ENCODE results near the gene SETD6. TPM values are rescaled to one million over a fixed set of nuclear protein-coding genes. Genes with fewer than 3 reads are reported as not detected.

The SETD6 gene
- total and polyA plus RNA-seq, 2 experiments from 2014 or later, result 39.7 to 54.0 TPM

GRCh38 chr16:58485184-58485887, 30.0 kb upstream of the SETD6 start:
- H3K9me3 Mint-ChIP-seq, result no peaks in the 10 kb centered on the region; the same call in 2 of the 3 replicates
- Histone ChIP-seq H3K27ac (ENCODE audit: low read depth) (no peak overlapping the region), H3K79me2 (replicated peaks; ENCODE audit: insufficient read depth) (no peaks in the 10 kb centered on the region), H3F3A (replicated peaks; ENCODE audit: low read depth) (no peaks in the 10 kb centered on the region), H2AFZ (no peak overlapping the region), H3K36me3 (ENCODE audit: insufficient read depth) (no peaks in the 10 kb centered on the region), H4K20me1 (replicated peaks; ENCODE audit: insufficient read depth) (no peaks in the 10 kb centered on the region), H3K27me3 (ENCODE audit: insufficient read depth) (no peaks in the 10 kb centered on the region), H3K4me3 (no peak overlapping the region), H3K9me2 (ENCODE audit: insufficient read depth) (no peaks in the 10 kb centered on the region), H3K4me2 (no peak overlapping the region), H3K4me1 (ENCODE audit: insufficient read depth) (no peaks in the 10 kb centered on the region)
- no peak for ATAC-seq
- H3K4me3 Mint-ChIP-seq, result no peak overlapping the region
- H3K36me3 Mint-ChIP-seq (ENCODE audit: low read depth), result no peaks in the 10 kb centered on the region
- peaks cover 4% of the 10 kb centered on the region for H3K27me3 Mint-ChIP-seq (ENCODE audit: insufficient read depth, low read depth, poor library complexity)
- DNase-seq (ENCODE audit: low spot score), result no peak
- H3K27ac Mint-ChIP-seq, result no peak overlapping the region
- H3K4me1 Mint-ChIP-seq, result peaks cover 7% of the 10 kb centered on the region
- TF ChIP-seq JUNB (IDR thresholded peaks at IDR 0.05; ENCODE audit: unreplicated experiment) (no peak), EZH2phosphoT487 (IDR thresholded peaks at IDR 0.05; ENCODE audit: unreplicated experiment) (no peak), NANOG (IDR thresholded peaks at IDR 0.05; ENCODE audit: borderline replicate concordance) (no peak), ZNF331 (CRISPR knock-in tag; IDR thresholded peaks at IDR 0.05; ENCODE audit: low read depth) (no peak), ZNF114 (CRISPR knock-in tag; IDR thresholded peaks at IDR 0.05) (no peak), CREB1 (CRISPR knock-in tag; IDR thresholded peaks at IDR 0.05; ENCODE audit: low read depth) (no peak), EZH2 (IDR thresholded peaks at IDR 0.05; ENCODE audit: low read depth, unreplicated experiment) (no peak)
- TF ChIP-seq, protein P1, sequence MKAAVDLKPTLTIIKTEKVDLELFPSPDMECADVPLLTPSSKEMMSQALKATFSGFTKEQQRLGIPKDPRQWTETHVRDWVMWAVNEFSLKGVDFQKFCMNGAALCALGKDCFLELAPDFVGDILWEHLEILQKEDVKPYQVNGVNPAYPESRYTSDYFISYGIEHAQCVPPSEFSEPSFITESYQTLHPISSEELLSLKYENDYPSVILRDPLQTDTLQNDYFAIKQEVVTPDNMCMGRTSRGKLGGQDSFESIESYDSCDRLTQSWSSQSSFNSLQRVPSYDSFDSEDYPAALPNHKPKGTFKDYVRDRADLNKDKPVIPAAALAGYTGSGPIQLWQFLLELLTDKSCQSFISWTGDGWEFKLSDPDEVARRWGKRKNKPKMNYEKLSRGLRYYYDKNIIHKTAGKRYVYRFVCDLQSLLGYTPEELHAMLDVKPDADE (IDR thresholded peaks at IDR 0.05), result no peak
- TF ChIP-seq, protein P2, sequence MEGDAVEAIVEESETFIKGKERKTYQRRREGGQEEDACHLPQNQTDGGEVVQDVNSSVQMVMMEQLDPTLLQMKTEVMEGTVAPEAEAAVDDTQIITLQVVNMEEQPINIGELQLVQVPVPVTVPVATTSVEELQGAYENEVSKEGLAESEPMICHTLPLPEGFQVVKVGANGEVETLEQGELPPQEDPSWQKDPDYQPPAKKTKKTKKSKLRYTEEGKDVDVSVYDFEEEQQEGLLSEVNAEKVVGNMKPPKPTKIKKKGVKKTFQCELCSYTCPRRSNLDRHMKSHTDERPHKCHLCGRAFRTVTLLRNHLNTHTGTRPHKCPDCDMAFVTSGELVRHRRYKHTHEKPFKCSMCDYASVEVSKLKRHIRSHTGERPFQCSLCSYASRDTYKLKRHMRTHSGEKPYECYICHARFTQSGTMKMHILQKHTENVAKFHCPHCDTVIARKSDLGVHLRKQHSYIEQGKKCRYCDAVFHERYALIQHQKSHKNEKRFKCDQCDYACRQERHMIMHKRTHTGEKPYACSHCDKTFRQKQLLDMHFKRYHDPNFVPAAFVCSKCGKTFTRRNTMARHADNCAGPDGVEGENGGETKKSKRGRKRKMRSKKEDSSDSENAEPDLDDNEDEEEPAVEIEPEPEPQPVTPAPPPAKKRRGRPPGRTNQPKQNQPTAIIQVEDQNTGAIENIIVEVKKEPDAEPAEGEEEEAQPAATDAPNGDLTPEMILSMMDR (conservative IDR thresholded peaks at IDR 0.05; ENCODE audit: low read depth in 2 of 2), result no peak

DNA sequence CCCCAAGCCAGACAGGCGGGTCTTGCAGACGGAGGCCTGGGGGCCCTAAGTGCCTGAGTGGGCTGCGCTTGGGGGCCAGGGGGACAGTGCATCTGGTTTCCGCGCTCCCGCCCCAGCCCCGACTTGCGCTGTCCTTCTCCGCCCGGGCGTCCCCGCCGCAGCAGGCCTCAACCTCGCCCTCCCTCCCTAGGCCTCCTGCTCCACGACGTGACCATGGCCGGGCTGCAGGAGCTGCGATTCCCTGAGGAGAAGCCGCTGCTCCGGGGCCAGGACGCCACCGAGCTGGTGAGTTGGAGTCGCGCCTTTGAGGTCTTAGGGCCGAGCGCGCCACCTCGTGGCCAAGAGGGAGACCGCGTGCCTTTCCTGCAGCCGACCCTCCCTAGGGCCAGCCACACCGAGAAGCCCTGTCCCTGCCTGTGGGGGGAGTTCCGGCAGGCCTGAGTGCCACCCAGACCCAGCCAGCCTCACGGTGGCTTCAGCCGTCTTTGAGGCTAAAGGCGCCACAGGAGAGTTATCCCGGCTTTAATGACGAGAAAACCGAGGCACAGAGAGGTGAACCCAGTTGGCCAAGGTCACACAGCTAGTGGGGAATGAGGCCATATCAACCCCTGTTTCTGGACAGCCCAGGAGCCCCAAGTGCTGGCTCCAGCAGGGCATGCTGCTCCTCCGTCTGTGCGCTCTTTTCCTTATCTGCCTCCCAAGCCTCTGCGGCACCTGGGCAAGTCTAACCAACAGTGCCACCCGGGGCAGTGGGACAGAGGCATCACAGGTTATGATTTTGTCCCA, 27.6 kb upstream of the SETD6 start:
- no peak overlapping the region for H3K27ac Mint-ChIP-seq
- H3K4me1 ChIP-seq (ENCODE audit: insufficient read depth), result no peaks in the 10 kb centered on the region; the same call in 1 of the 2 replicates
- H3F3A ChIP-seq (replicated peaks; ENCODE audit: low read depth), result no peaks in the 10 kb centered on the region
- H3K36me3 ChIP-seq (ENCODE audit: insufficient read depth), result no peaks in the 10 kb centered on the region
- no peaks in the 10 kb centered on the region for H3K36me3 Mint-ChIP-seq (ENCODE audit: low read depth)
- no peaks in the 10 kb centered on the region for H3K27me3 ChIP-seq (ENCODE audit: insufficient read depth)
- H3K9me3 Mint-ChIP-seq, result no peaks in the 10 kb centered on the region
- peak overlapping the region; percentile 31; the same call in 1 of the 2 replicates for H3K4me3 ChIP-seq
- peaks cover 12% of the 10 kb centered on the region for H3K27me3 Mint-ChIP-seq (ENCODE audit: insufficient read depth, low read depth, poor library complexity)
- ATAC-seq (peak; percentile 92), DNase-seq (ENCODE audit: low spot score) (peak; percentile 98)
- H3K4me1 Mint-ChIP-seq, result peaks cover 14% of the 10 kb centered on the region
- no peak overlapping the region for H3K4me3 Mint-ChIP-seq
- TF ChIP-seq ZNF331 (CRISPR knock-in tag; IDR thresholded peaks at IDR 0.05; ENCODE audit: low read depth), result no peak
- TF ChIP-seq POLR2AphosphoS5 (IDR thresholded peaks at IDR 0.05; ENCODE audit: low read depth), result peak; percentile 33; the same call in 1 of the 2 replicates
- TF ChIP-seq, protein P2 (conservative IDR thresholded peaks at IDR 0.05; ENCODE audit: low read depth in 2 of 2), result peak; percentile 76 to 99
- no peak overlapping the region for H3K27ac ChIP-seq (ENCODE audit: low read depth)
- no peaks in the 10 kb centered on the region for H3K79me2 ChIP-seq (replicated peaks; ENCODE audit: insufficient read depth)
- H3K4me2 ChIP-seq, result no peak overlapping the region; the same call in 1 of the 2 replicates
- no peaks in the 10 kb centered on the region for H3K9me2 ChIP-seq (ENCODE audit: insufficient read depth)
- no peaks in the 10 kb centered on the region for H4K20me1 ChIP-seq (replicated peaks; ENCODE audit: insufficient read depth)
- H2AFZ ChIP-seq, result peak overlapping the region; percentile 94

All from GM23338 (cell line).